GM21515 (cell line): ENCODE measurements around the gene ADAMTS4.
"Not testable (repeated sequence)": the region's sequence is repeated elsewhere in the genome, so short reads cannot be mapped to it uniquely, and the experiment has no call there.

ENCODE experiments used
- ATAC-seq: cut with Tn5 transposase; IDR thresholded peaks from one replicate; pipeline ENCODE4 v1.9.1; 2021; ENCODE audit not compliant: unreplicated experiment

Gene ADAMTS4

GRCh38 chr1:161198897-161199431 lies at the start of gene ADAMTS4:
Gene ADAMTS4 (minus strand): TSS chr1:161199054. CDS start chr1:161198627, 427 bp downstream.
- ATAC-seq: no peak

- ATAC-seq: no peak
These were observed 46.0 kb upstream of the ADAMTS4 start for GRCh38 chr1:161244888-161245287.

GRCh38 chr1:161242313-161242712 lies 43.5 kb upstream of the ADAMTS4 start:
- ATAC-seq: no peak

- ATAC-seq: no peak
These were observed 42.8 kb upstream of the ADAMTS4 start for GRCh38 chr1:161241682-161242081.

GRCh38 chr1:161238039-161238473 lies 39.2 kb upstream of the ADAMTS4 start, which contains the start of gene NR1I3:
Gene NR1I3 (minus strand): TSS chr1:161238203. CDS start chr1:161236565, 1,638 bp downstream.
- no peak for ATAC-seq

GRCh38 chr1:161235957-161236775 lies 37.3 kb upstream of the ADAMTS4 start:
- no peak for ATAC-seq

GRCh38 chr1:161233102-161233501 lies 34.2 kb upstream of the ADAMTS4 start:
- ATAC-seq: no peak

- no peak for ATAC-seq
These were observed 31.9 kb upstream of the ADAMTS4 start for GRCh38 chr1:161230762-161231161.

- ATAC-seq: no peak
These were observed 31.0 kb upstream of the ADAMTS4 start for GRCh38 chr1:161229896-161230295.

GRCh38 chr1:161228032-161228431 lies 29.2 kb upstream of the ADAMTS4 start:
- no peak for ATAC-seq

GRCh38 chr1:161227196-161227871 lies 28.5 kb upstream of the ADAMTS4 start:
- ATAC-seq: no peak

- no peak for ATAC-seq
These were observed 27.9 kb upstream of the ADAMTS4 start for GRCh38 chr1:161226759-161227158.

- no peak for ATAC-seq
These were observed 27.5 kb upstream of the ADAMTS4 start for GRCh38 chr1:161226320-161226711.

GRCh38 chr1:161225534-161226319 lies 26.9 kb upstream of the ADAMTS4 start, which contains the start of gene TOMM40L:
Gene TOMM40L (plus strand): TSS chr1:161226060. CDS start chr1:161226490, 430 bp downstream.
- peak; percentile 94 for ATAC-seq

- peak; percentile 1 for ATAC-seq
These were observed 26.3 kb upstream of the ADAMTS4 start for GRCh38 chr1:161225178-161225533.

- not testable (repeated sequence) for ATAC-seq
These were observed 25.8 kb upstream of the ADAMTS4 start for GRCh38 chr1:161224695-161225087.

- no peak for ATAC-seq
These were observed 25.2 kb upstream of the ADAMTS4 start for GRCh38 chr1:161223805-161224694.

- ATAC-seq: no peak
These were observed 23.5 kb upstream of the ADAMTS4 start for GRCh38 chr1:161222175-161223019.

GRCh38 chr1:161220002-161220401 lies 21.1 kb upstream of the ADAMTS4 start:
- no peak for ATAC-seq
